ENCODE results near the gene FBXO21. TPM values are rescaled to one million over a fixed set of nuclear protein-coding genes. Genes with fewer than 3 reads are reported as not detected.

FBXO21 gene
- total RNA-seq, 1 donor from 2014 or later: 32.0 TPM

DNA sequence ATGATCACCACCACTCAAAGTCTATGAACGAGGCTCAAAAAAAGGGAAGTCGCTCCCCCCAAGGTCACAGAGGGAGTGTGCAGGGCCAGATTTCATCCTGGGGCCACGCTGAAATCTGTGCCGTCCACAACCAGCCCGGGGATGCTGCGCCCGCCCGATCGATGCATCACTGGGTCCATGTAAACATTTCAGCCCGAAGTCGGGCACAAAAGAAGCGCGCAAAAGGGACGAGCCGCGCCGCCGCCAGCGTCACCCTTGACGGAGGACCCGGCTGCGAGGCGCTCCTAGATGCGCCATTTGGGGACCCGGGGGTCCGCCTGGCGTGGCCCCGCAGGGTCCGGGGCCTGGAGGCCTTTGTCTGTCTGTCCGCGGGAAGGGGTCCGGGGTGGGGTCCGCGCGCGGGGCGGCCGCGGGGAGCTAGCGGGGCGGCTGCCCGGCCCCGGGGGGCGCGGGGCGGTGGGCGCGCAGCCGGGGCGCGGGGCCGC is 503 bp downstream of the FBXO21 start:
- FAIRE-seq: no peak
- H3K4me1 Mint-ChIP-seq (ENCODE audit: low read depth, unreplicated experiment): peaks cover 2% of the 10 kb centered on the region
- peaks cover 36% of the 10 kb centered on the region for H3K79me2 ChIP-seq (ENCODE audit: insufficient read depth, low read length)
- peak; percentile 12 for DNase-seq (ENCODE audit: low read depth)
- peaks cover 9% of the 10 kb centered on the region for H3K4me1 ChIP-seq (ENCODE audit: insufficient read depth, low read length)
- H3K27ac Mint-ChIP-seq (ENCODE audit: unreplicated experiment): peak overlapping the region; percentile 49
- H3K4me3 ChIP-seq (ENCODE audit: insufficient read depth, low read depth, low read length): peak overlapping the region; percentile 81
- peak overlapping the region; percentile 81 for H3K9ac ChIP-seq (ENCODE audit: low read length)
- peaks cover 21% of the 10 kb centered on the region for H4K20me1 ChIP-seq (ENCODE audit: insufficient read depth, low read length)
- H3K4me2 ChIP-seq (ENCODE audit: low read length): peak overlapping the region; percentile 97
- H3K36me3 Mint-ChIP-seq (ENCODE audit: low read depth, unreplicated experiment): peaks cover 1% of the 10 kb centered on the region
- H3K4me3 Mint-ChIP-seq (ENCODE audit: unreplicated experiment): peak overlapping the region; percentile 87
- peak overlapping the region; percentile 73 for H3K27ac ChIP-seq (ENCODE audit: low read depth, low read length)
- H3K27me3 Mint-ChIP-seq (ENCODE audit: low read depth, unreplicated experiment): no peaks in the 10 kb centered on the region
- no peaks in the 10 kb centered on the region for H3K27me3 ChIP-seq (ENCODE audit: insufficient read depth, low read length)
- no peaks in the 10 kb centered on the region for H3K9me3 Mint-ChIP-seq (ENCODE audit: unreplicated experiment)
- no peaks in the 10 kb centered on the region for H3K9me3 ChIP-seq (ENCODE audit: insufficient read depth, low read depth, low read length)
- H3K36me3 ChIP-seq (ENCODE audit: insufficient read depth, low read length): peaks cover 9% of the 10 kb centered on the region
- peak overlapping the region; percentile 99 for H2AFZ ChIP-seq (ENCODE audit: low read depth, low read length)
- TF ChIP-seq EZH2 (IDR thresholded peaks at IDR 0.05; ENCODE audit: insufficient read depth, low read length): no peak
- TF ChIP-seq, protein P1, sequence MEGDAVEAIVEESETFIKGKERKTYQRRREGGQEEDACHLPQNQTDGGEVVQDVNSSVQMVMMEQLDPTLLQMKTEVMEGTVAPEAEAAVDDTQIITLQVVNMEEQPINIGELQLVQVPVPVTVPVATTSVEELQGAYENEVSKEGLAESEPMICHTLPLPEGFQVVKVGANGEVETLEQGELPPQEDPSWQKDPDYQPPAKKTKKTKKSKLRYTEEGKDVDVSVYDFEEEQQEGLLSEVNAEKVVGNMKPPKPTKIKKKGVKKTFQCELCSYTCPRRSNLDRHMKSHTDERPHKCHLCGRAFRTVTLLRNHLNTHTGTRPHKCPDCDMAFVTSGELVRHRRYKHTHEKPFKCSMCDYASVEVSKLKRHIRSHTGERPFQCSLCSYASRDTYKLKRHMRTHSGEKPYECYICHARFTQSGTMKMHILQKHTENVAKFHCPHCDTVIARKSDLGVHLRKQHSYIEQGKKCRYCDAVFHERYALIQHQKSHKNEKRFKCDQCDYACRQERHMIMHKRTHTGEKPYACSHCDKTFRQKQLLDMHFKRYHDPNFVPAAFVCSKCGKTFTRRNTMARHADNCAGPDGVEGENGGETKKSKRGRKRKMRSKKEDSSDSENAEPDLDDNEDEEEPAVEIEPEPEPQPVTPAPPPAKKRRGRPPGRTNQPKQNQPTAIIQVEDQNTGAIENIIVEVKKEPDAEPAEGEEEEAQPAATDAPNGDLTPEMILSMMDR (IDR thresholded peaks at IDR 0.05; ENCODE audit: insufficient read depth, low read depth, low read length): no peak

DNA sequence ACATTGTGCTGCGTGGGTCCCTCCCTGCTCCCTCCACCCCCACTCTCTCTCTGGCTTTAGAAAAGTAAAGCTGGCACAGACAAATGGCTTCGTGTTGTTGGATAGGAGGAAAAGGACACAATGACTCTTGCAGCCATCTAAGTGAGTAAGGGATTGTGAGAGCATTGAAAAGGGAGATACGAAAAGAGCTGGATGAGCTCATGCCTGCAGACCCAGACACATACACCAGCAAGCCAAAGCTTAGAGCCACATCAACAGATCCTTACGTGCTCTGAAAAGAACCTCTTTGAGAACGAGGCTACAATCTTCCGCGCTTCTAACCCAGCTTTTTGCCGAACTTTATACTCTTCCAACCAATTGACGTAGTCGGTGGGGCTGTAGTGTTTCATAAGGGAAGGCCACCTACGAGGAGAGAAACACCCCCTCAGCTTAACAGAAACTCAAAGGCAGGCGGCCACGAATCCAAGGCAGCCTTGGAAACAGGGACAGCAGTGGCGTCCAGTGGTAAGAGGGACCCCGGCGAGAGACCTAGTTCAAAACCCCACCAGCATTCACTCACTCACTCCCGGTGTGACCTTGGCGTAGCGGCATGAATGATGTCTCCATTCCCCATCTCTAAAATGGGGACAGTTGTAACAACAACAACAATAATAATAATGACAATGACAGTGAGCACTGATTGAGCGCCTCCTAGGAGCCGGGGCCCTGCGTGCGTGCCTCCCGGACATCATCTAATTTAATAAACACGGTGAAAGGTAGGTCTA is 1.1 kb downstream of the FBXO21 start:
- Histone ChIP-seq H2AFZ (ENCODE audit: low read depth, low read length) (peak overlapping the region; percentile 57), H4K20me1 (ENCODE audit: insufficient read depth, low read length) (peaks cover 21% of the 10 kb centered on the region), H3K27ac (ENCODE audit: low read depth, low read length) (peak overlapping the region; percentile 28), H3K9me3 (ENCODE audit: insufficient read depth, low read depth, low read length) (no peaks in the 10 kb centered on the region), H3K4me3 (ENCODE audit: insufficient read depth, low read depth, low read length) (peak overlapping the region; percentile 81), H3K36me3 (ENCODE audit: insufficient read depth, low read length) (peaks cover 10% of the 10 kb centered on the region), H3K4me1 (ENCODE audit: insufficient read depth, low read length) (peaks cover 9% of the 10 kb centered on the region), H3K9ac (ENCODE audit: low read length) (peak overlapping the region; percentile 81), H3K4me2 (ENCODE audit: low read length) (peak overlapping the region; percentile 97), H3K79me2 (ENCODE audit: insufficient read depth, low read length) (peaks cover 36% of the 10 kb centered on the region), H3K27me3 (ENCODE audit: insufficient read depth, low read length) (no peaks in the 10 kb centered on the region)
- Mint-ChIP-seq H3K4me1 (ENCODE audit: low read depth, unreplicated experiment) (peaks cover 2% of the 10 kb centered on the region), H3K27me3 (ENCODE audit: low read depth, unreplicated experiment) (no peaks in the 10 kb centered on the region), H3K36me3 (ENCODE audit: low read depth, unreplicated experiment) (peaks cover 4% of the 10 kb centered on the region), H3K4me3 (ENCODE audit: unreplicated experiment) (peak overlapping the region; percentile 87), H3K27ac (ENCODE audit: unreplicated experiment) (peak overlapping the region; percentile 49), H3K9me3 (ENCODE audit: unreplicated experiment) (no peaks in the 10 kb centered on the region)
- DNase-seq (ENCODE audit: low read depth) (peak; percentile 76), FAIRE-seq (no peak)
- no peak for TF ChIP-seq EZH2 (IDR thresholded peaks at IDR 0.05; ENCODE audit: insufficient read depth, low read length)
- TF ChIP-seq, protein P1 (IDR thresholded peaks at IDR 0.05; ENCODE audit: insufficient read depth, low read depth, low read length): no peak

Measured in astrocyte (in vitro differentiated cells and primary cell).